Choroid plexus epithelial cell (primary cell): Measurements from ENCODE around the gene FAM217B.
"Not testable (repeated sequence)": the region's sequence is repeated elsewhere in the genome, so short reads cannot be mapped to it uniquely, and the experiment has no call there.

Experiments
- DNase-seq: peaks from one replicate; pipeline ENCODE4 v3.0.0-alpha.2; 2010; ENCODE audit warnings: low read depth
- H3K4me3 ChIP-seq: 2 replicates; pipeline ENCODE4 v1.5.1; 2011; ENCODE audit warnings: low read depth, mild to moderate bottlenecking, control low read depth, low read length, moderate library complexity
- CTCF ChIP-seq: conservative IDR thresholded peaks from 2 replicates; pipeline ENCODE4 v1.5.1; 2011; ENCODE audit warnings: low read depth, mild to moderate bottlenecking, control low read depth, inconsistent platforms, low read length, moderate library complexity

The FAM217B gene

DNA sequence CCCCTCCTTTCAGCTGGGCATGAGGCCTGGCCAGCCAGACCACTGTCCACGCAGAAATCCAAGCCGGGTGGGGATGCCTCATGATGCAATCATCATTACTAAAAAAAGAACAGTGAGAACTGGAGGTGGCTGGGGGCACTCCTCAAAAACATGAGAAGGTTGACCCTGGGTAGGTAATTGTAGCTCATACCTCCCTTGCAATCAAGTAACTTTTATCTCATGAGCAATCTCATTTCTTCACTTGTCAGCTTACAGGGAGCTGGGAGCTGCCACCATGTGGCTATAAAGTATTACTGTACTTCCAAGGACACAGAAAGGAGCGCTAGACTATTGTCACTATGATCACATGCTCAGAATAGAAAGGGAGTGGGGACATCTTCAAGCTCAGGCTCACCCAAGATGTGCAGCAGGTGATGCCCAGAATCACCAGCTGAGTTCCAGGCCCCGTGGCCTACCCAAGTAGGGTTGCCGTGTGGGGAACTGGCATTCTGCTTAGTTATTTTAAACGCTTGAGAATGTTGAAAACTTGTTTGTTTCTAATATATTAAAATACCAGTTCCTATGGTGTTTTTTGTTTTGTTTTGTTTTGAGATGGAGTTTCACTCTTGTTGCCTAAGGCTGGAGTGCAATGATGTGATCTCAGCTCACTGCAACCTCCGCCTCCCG is 15.1 kb downstream of the FAM217B start:
- DNase-seq = peak; percentile 27
- H3K4me3 ChIP-seq = no peak overlapping the region
- peak; percentile 37 for TF ChIP-seq CTCF

DNA sequence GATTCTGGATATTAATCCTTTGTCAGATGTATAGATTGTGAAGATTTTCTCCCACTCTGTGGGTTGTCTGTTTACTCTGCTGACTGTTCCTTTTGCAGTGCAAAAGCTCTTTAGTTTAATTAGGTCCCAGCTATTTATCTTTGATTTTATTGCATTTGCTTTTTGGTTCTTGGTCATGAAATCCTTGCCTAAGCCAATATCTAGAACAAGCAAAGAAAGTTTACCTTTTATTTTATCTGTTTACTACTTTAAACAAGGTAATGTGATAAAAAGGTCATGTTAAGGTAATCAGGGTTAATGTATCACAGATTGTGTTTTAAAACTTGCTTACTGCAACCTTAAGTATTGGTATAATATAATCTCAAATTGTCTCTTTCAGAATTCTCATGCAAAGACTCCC is 17.4 kb downstream of the FAM217B start:
- not testable (repeated sequence) for DNase-seq

GRCh38 chr20:59958123-59958522 is 17.9 kb downstream of the FAM217B start, which contains the start of gene CDH26:
Gene CDH26 (plus strand): TSS chr20:59958423. CDS start chr20:59958727, 304 bp downstream.
- no peak for TF ChIP-seq CTCF
- no peak for DNase-seq
- H3K4me3 ChIP-seq = no peak within 1 kb of the TSS

More for the DNA sequence above, 17.4 kb downstream of the FAM217B start:
- H3K4me3 ChIP-seq = not testable (repeated sequence)

DNA sequence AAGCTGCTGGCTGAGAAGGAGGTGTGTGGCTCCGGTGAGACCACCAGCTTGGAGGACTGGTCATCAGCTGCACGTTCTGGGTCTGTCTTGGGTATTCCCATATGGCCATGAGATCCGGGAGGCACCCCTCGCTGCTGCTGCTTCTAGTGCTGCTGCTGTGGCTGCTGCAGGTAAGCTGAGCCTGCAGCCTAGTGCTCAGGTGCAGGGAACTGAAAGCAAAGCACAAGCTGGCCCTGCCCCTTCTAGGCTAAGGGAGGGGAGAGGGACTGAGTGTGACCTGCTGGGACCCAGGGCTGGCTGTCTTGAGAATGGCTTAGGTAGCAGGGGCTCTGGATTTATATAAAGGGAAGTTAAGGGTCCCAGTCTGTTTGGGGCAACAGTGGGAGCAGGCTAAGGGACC is 18.4 kb downstream of the FAM217B start:
- TF ChIP-seq CTCF = no peak
- DNase-seq = no peak
- no peak overlapping the region for H3K4me3 ChIP-seq

DNA sequence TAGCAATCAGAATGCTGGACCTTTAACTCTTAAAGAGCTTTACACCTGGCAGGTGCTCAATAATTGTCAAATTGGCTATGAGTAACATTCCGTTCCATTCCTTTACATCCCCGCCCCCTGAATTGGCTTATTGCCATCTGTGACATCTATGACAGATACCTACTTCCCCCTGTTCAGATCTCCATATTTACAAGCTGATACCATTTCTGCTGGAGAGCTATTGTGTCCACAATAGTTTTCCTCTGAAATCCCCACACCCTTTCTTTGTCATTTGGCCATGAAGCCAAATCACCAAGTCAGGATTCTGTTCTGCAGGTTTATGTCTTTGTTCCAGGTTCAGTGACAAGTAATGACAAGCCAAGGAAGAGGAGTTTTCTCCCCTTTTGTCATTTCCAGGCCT is 21.2 kb downstream of the FAM217B start:
- DNase-seq = no peak
- no peak overlapping the region for H3K4me3 ChIP-seq
- no peak for TF ChIP-seq CTCF

DNA sequence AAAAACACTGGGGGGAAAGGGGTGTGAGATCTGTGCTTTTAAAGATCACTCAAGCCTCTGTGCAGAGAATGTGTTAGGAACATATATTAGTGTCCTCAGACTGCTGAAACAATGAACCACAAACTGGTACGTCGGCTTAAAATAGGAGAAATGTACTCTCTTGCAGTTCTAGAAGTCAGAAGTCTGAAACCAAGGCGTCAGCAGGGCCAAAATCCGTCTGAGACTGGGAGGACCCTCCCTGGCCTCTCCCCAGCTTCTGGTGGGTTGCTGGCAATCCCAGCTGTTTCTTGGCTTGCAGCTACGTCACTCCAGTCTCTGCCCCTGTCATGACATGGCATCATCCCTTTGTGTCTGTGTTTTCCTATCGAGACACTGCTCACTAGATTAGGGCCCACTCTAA is 22.0 kb downstream of the FAM217B start:
- no peak for DNase-seq
- no peak for TF ChIP-seq CTCF
- no peak overlapping the region for H3K4me3 ChIP-seq

DNA sequence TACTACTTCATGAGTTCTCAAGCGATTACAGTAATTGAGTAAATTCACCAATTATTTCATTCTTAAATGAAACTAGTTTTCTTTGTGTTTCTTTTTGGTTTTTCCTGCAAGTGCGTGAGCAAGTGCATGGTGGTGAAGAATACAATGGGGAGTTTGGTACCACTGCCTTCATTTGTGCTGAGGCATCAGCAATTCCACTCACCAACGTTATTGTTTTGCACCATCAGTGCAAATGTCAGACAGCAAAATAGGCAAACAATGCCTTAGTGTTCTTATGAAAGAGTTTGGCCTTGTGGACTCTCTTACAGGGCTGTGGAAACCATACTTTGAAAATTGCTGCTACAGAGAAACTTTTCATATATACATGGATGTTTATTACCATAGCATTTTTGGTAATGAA is 26.2 kb downstream of the FAM217B start:
- H3K4me3 ChIP-seq = no peak overlapping the region
- no peak for TF ChIP-seq CTCF
- DNase-seq = no peak

GRCh38 chr20:59971428-59971827 is 31.2 kb downstream of the FAM217B start:
- H3K4me3 ChIP-seq = no peak overlapping the region
- no peak for DNase-seq
- TF ChIP-seq CTCF = no peak
